ENCODE measurements around the gene NBEA. TPM values are rescaled to one million over a fixed set of nuclear protein-coding genes. Genes with fewer than 3 reads are reported as not detected.

The NBEA gene
- polyA plus RNA-seq, 1 experiment = 1.3 TPM

DNA sequence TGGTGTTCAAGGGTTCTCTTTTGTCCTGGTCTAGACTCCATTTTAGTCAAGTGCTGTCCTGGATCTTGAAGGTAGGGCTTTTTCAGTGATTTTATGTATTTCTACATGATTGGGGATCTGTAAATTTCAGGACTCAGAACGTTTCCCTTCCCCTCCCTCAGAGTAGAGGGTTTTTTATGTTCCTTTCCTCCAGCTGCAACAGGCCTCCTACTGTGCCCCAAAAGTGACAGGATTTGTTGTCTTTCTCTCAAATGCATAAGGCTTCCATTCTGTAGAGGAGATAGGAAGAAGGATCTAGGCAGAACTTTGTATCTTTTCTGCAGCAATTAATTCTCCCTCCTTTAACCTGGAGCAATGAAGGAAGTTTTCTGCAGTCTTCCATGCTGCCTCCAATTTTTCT is 283.1 kb downstream of the NBEA start:
- Histone ChIP-seq H3K4me3 (ENCODE audit: low read depth, low read length) (no peak overlapping the region), H3K27me3 (ENCODE audit: control insufficient read depth, insufficient read depth, low read length) (no peaks in the 10 kb centered on the region), H3K9me3 (ENCODE audit: control insufficient read depth, insufficient read depth, low read length) (no peaks in the 10 kb centered on the region), H3K27ac (ENCODE audit: low read depth, low read length) (no peak overlapping the region)
- no peak for DNase-seq (ENCODE audit: low read depth, low spot score)
- ChIA-PET CTCF (interaction anchor here (0.8 kb wide), 1 partner anchor 15 kb away, joined by 3 read pairs; no protein-coding TSS in a partner anchor), POLR2A (no interaction called here)
- TF ChIP-seq, protein P1, sequence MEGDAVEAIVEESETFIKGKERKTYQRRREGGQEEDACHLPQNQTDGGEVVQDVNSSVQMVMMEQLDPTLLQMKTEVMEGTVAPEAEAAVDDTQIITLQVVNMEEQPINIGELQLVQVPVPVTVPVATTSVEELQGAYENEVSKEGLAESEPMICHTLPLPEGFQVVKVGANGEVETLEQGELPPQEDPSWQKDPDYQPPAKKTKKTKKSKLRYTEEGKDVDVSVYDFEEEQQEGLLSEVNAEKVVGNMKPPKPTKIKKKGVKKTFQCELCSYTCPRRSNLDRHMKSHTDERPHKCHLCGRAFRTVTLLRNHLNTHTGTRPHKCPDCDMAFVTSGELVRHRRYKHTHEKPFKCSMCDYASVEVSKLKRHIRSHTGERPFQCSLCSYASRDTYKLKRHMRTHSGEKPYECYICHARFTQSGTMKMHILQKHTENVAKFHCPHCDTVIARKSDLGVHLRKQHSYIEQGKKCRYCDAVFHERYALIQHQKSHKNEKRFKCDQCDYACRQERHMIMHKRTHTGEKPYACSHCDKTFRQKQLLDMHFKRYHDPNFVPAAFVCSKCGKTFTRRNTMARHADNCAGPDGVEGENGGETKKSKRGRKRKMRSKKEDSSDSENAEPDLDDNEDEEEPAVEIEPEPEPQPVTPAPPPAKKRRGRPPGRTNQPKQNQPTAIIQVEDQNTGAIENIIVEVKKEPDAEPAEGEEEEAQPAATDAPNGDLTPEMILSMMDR (IDR thresholded peaks at IDR 0.05; ENCODE audit: low read depth, low read length) = no peak

DNA sequence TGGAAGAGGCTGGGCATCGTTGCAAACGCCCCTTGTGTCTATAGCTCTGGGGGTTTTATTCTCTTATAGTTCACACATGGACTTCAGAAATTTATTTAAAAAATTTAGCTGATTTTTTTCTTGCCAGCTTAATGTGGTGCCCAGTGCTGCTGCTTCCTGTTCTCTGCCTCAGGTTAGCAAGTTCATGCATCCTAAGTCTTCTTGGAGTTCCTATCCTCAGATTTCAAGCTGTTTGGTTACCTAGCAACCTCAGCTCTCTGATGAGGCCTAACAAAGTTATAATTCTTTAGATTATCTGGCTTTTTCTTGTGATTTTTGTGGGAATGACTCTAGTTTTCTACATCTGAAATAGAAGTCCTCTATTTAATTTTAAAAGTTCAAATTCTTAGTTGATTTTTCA is 283.5 kb downstream of the NBEA start:
- no peak overlapping the region for H3K27ac ChIP-seq (ENCODE audit: low read depth, low read length)

DNA sequence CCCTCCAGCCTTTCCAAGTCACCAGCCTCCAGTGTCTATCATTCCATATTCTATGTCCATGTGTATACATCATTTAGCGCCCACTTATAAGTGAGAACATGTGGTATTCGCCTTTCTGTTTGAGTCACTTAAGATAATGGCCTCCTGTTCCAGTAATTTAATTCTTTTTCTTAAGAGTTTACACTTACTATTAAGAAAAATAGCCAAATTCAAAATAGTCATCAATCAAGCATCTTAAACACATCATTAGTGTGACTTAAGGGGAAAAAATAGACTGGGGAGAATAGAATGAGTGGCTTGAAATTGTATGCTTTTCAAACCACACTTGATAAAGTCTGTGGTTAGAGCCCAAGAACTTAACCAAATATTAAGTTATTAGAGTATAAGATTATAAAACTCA is 286.5 kb downstream of the NBEA start:
- ChIA-PET POLR2A (no interaction called here), CTCF (no interaction called here)
- no peak for DNase-seq (ENCODE audit: low read depth, low spot score)
- no peaks in the 10 kb centered on the region for H3K9me3 ChIP-seq (ENCODE audit: control insufficient read depth, insufficient read depth, low read length)
- H3K27ac ChIP-seq (ENCODE audit: low read depth, low read length) = no peak overlapping the region
- TF ChIP-seq, protein P1 (IDR thresholded peaks at IDR 0.05; ENCODE audit: low read depth, low read length) = no peak
- no peaks in the 10 kb centered on the region for H3K27me3 ChIP-seq (ENCODE audit: control insufficient read depth, insufficient read depth, low read length)
- H3K4me3 ChIP-seq (ENCODE audit: low read depth, low read length) = no peak overlapping the region

More for the DNA sequence above, 283.5 kb downstream of the NBEA start:
- H3K27me3 ChIP-seq (ENCODE audit: control insufficient read depth, insufficient read depth, low read length) = no peaks in the 10 kb centered on the region
- ChIA-PET POLR2A (no interaction called here), CTCF (interaction anchor here (0.8 kb wide), 1 partner anchor 16 kb away, joined by 3 read pairs; no protein-coding TSS in a partner anchor)
- TF ChIP-seq, protein P1 (IDR thresholded peaks at IDR 0.05; ENCODE audit: low read depth, low read length) = no peak
- no peak overlapping the region for H3K4me3 ChIP-seq (ENCODE audit: low read depth, low read length)
- no peaks in the 10 kb centered on the region for H3K9me3 ChIP-seq (ENCODE audit: control insufficient read depth, insufficient read depth, low read length)
- no peak for DNase-seq (ENCODE audit: low read depth, low spot score)

DNA sequence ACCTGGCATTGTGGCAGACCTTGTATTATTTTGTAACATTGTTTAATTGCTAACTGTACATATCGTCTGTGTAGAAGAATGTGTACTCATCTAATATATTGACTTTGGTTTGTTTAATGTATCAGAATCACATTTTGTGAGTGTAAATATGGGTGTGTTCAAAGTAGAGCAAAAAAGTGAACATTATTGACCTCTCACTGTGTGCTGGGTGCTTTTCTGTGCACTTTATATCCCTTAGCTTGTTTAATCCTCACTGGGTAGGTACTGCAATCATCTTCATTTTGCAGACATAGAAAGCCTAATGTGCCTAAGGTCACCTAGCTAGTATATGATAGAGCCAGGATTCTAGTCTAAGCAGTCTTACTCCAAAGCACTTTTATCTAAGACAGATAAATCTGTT is 289.4 kb downstream of the NBEA start:
- CTCF ChIA-PET = no interaction called here
- TF ChIP-seq, protein P1 (IDR thresholded peaks at IDR 0.05; ENCODE audit: low read depth, low read length) = no peak
- POLR2A ChIA-PET = no interaction called here
- H3K27me3 ChIP-seq (ENCODE audit: control insufficient read depth, insufficient read depth, low read length) = no peaks in the 10 kb centered on the region
- DNase-seq (ENCODE audit: low read depth, low spot score) = no peak
- H3K4me3 ChIP-seq (ENCODE audit: low read depth, low read length) = no peak overlapping the region
- no peaks in the 10 kb centered on the region for H3K9me3 ChIP-seq (ENCODE audit: control insufficient read depth, insufficient read depth, low read length)
- no peak overlapping the region for H3K27ac ChIP-seq (ENCODE audit: low read depth, low read length)

DNA sequence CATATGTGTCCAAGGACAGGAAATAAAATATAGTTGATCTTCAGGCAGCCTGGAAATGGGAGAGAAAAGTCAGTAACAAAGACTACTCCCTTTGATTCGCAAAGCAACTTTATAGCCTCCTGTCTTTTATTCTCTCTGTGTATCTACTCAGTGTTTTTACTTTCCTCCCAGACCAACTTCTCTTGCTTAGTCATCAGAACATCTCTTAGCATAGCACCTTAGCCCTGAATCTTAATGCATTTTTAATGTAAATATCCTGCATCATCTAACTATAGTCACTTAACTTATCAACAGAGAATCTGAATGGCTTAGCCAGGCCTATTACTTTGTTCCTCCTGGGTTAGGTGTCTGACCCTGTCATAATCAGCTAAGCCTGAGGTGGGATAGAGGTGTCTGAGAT is 296.2 kb downstream of the NBEA start:
- no peak overlapping the region for H3K4me3 ChIP-seq (ENCODE audit: low read depth, low read length)
- DNase-seq (ENCODE audit: low read depth, low spot score) = no peak
- no peak overlapping the region for H3K27ac ChIP-seq (ENCODE audit: low read depth, low read length)
- H3K9me3 ChIP-seq (ENCODE audit: control insufficient read depth, insufficient read depth, low read length) = no peaks in the 10 kb centered on the region
- POLR2A ChIA-PET = no interaction called here
- CTCF ChIA-PET = no interaction called here
- TF ChIP-seq, protein P1 (IDR thresholded peaks at IDR 0.05; ENCODE audit: low read depth, low read length) = no peak
- H3K27me3 ChIP-seq (ENCODE audit: control insufficient read depth, insufficient read depth, low read length) = no peaks in the 10 kb centered on the region

Measured in AG04450 (cell line).